GM23338 (cell line): Measurements from ENCODE around the gene KCNIP1. TPM values are rescaled to one million over a fixed set of nuclear protein-coding genes. Genes with fewer than 3 reads are reported as not detected.

Experiments
- ATAC-seq: fragments of 200-7000 bp; cut with Tn5 transposase; 3 replicates; pipeline ENCODE4 v1.9.1; 2020
- DNase-seq: peaks from one replicate; pipeline ENCODE4 v3.0.0-alpha.2; 2015; ENCODE audit warnings: low spot score
- H2AFZ ChIP-seq: fragments of 200-600 bp; sonication (generic); 2 replicates; pipeline ENCODE4 v1.8.0; 2016; ENCODE audit warnings: antibody characterized with exemption, mild to moderate bottlenecking, moderate library complexity
- H3F3A ChIP-seq: fragments of 200-600 bp; sonication (generic); replicated peaks from 2 replicates; pipeline ENCODE4 v1.8.0; 2017; ENCODE audit warnings: antibody characterized with exemption, mixed run types, low read depth
- H3K27ac ChIP-seq: fragments of 200-600 bp; sonication (generic); 2 replicates; pipeline ENCODE4 v1.6.1; 2016; ENCODE audit warnings: low read depth
- H3K27me3 ChIP-seq: fragments of 200-600 bp; sonication (generic); 2 replicates; pipeline ENCODE4 v1.8.0; 2016; ENCODE audit warnings: mild to moderate bottlenecking, mixed run types, moderate library complexity; ENCODE audit not compliant: insufficient read depth
- H3K36me3 ChIP-seq: fragments of 200-600 bp; sonication (generic); 2 replicates; pipeline ENCODE4 v1.8.0; 2016; ENCODE audit warnings: mild to moderate bottlenecking; ENCODE audit not compliant: insufficient read depth
- H3K4me1 ChIP-seq: fragments of 200-600 bp; sonication (generic); 2 replicates; pipeline ENCODE4 v1.8.0; 2016; ENCODE audit warnings: mild to moderate bottlenecking, moderate library complexity; ENCODE audit not compliant: insufficient read depth
- H3K4me2 ChIP-seq: fragments of 200-600 bp; sonication (generic); 2 replicates; pipeline ENCODE4 v1.7.1; 2017; ENCODE audit warnings: mixed run types
- H3K4me3 ChIP-seq: fragments of 200-600 bp; sonication (generic); 2 replicates; pipeline ENCODE4 v1.6.1; 2016; ENCODE audit warnings: mixed run types
- H3K79me2 ChIP-seq: fragments of 200-600 bp; sonication (generic); replicated peaks from 2 replicates; pipeline ENCODE4 v1.8.0; 2017; ENCODE audit warnings: mild to moderate bottlenecking; ENCODE audit not compliant: insufficient read depth
- H3K9me2 ChIP-seq: fragments of 200-600 bp; sonication (generic); 2 replicates; pipeline ENCODE4 v1.8.0; 2017; ENCODE audit not compliant: insufficient read depth
- H4K20me1 ChIP-seq: fragments of 200-600 bp; sonication (generic); replicated peaks from 2 replicates; pipeline ENCODE4 v1.8.0; 2017; ENCODE audit warnings: mild to moderate bottlenecking; ENCODE audit not compliant: insufficient read depth
- H3K27ac Mint-ChIP-seq: 2 replicates; pipeline ENCODE4 v1.8.0; 2020; ENCODE audit warnings: inconsistent platforms, mild to moderate bottlenecking, moderate library complexity, mixed read lengths
- H3K27me3 Mint-ChIP-seq: 3 replicates; pipeline ENCODE4 v1.8.0; 2022; ENCODE audit warnings: low read depth, mild to moderate bottlenecking, moderate library complexity, mixed read lengths, inconsistent platforms; ENCODE audit not compliant: insufficient read depth, poor library complexity
- H3K36me3 Mint-ChIP-seq: 3 replicates; pipeline ENCODE4 v1.8.0; 2021; ENCODE audit warnings: low read depth, mild to moderate bottlenecking, inconsistent platforms, moderate library complexity, mixed read lengths
- H3K4me1 Mint-ChIP-seq: 3 replicates; pipeline ENCODE4 v1.8.0; 2020; ENCODE audit warnings: mild to moderate bottlenecking, inconsistent platforms, mixed read lengths
- H3K4me3 Mint-ChIP-seq: 3 replicates; pipeline ENCODE4 v1.8.0; 2021; ENCODE audit warnings: moderate library complexity, mild to moderate bottlenecking, inconsistent platforms, mixed read lengths
- H3K9me3 Mint-ChIP-seq: 3 replicates; pipeline ENCODE4 v1.8.0; 2020; ENCODE audit warnings: moderate library complexity, mild to moderate bottlenecking, inconsistent platforms, mixed read lengths
- CREB1 ChIP-seq: fragments of 250-450 bp; sonication (Bioruptor Pico); IDR thresholded peaks from 2 replicates; pipeline ENCODE4 v1.5.0; 2020; ENCODE audit warnings: low read depth, mild to moderate bottlenecking, moderate library complexity
- EZH2 ChIP-seq: fragments of 200-600 bp; sonication (generic); IDR thresholded peaks from one replicate; pipeline ENCODE4 v1.8.0; 2017; ENCODE audit warnings: antibody characterized with exemption, mild to moderate bottlenecking, low read depth; ENCODE audit not compliant: unreplicated experiment
- EZH2phosphoT487 ChIP-seq: fragments of 200-600 bp; sonication (generic); IDR thresholded peaks from one replicate; pipeline ENCODE4 v1.8.1; 2018; ENCODE audit warnings: antibody characterized with exemption; ENCODE audit not compliant: unreplicated experiment
- NANOG ChIP-seq: IDR thresholded peaks from 2 replicates; pipeline ENCODE4 v1.6.1; 2016; ENCODE audit warnings: antibody characterized with exemption, borderline replicate concordance
- POLR2AphosphoS5 ChIP-seq: IDR thresholded peaks from 2 replicates; pipeline ENCODE4 v1.6.1; 2016; ENCODE audit warnings: antibody characterized with exemption, low read depth
- ZNF114 ChIP-seq: fragments of 250-450 bp; sonication (Bioruptor Pico); IDR thresholded peaks from 2 replicates; pipeline ENCODE4 v1.5.0; 2020; ENCODE audit warnings: mild to moderate bottlenecking, moderate library complexity
- ZNF331 ChIP-seq: fragments of 250-450 bp; sonication (Bioruptor Pico); IDR thresholded peaks from 2 replicates; pipeline ENCODE4 v1.5.0; 2020; ENCODE audit warnings: low read depth, mild to moderate bottlenecking, moderate library complexity
- ZNF462 ChIP-seq: fragments of 250-450 bp; sonication (Bioruptor Pico); IDR thresholded peaks from 2 replicates; pipeline ENCODE4 v1.5.0; 2020; ENCODE audit warnings: mild to moderate bottlenecking, moderate library complexity
- polyA plus RNA-seq: library from polyadenylated mRNA; unstranded; fragments of >200 nt; fragmentation: Nextera tagmentation; extraction: Ambion mirVana; gene quantifications from 2 replicates; pipeline ENCODE4 v1.2.1, GENCODE V29; 2016
- total RNA-seq: library from RNA; depleted of rRNA; stranded (reverse); fragments of >200 nt; shearing (Covaris generic); gene quantifications from 2 replicates; pipeline ENCODE4 v1.2.3, GENCODE V29; 2014
- TF ChIP-seq, protein P1 (sequence below): IDR thresholded peaks from one replicate; pipeline ENCODE4 v1.6.1; 2018; ENCODE audit warnings: antibody characterized with exemption; ENCODE audit not compliant: unreplicated experiment

KCNIP1 gene
- total and polyA plus RNA-seq, 2 experiments from 2014 or later = 0.31 to 0.87 TPM

GRCh38 chr5:170709640-170710039 lies 205.8 kb downstream of the KCNIP1 start (continued):
- no peak for TF ChIP-seq ZNF462 (CRISPR knock-in tag)
- no peak for TF ChIP-seq CREB1

DNA sequence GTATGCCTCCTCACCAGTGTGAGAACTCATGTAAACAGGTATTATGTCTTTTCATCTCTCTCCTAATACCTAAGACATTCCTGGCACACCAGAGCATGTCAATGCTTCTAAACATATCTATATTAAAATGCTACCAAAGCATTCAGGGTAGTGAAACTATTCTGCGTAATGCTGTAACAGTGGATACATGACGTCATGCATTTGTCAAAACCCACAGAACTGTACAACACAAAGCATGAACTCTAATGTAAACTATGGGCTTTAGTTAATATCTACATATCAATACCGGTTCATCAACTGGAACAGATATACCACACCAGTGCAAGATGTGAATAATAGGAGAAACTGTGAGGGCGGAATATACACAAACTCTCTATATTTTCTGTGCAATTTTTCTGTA lies 207.5 kb downstream of the KCNIP1 start:
- no peak overlapping the region for H3K27ac Mint-ChIP-seq
- no peaks in the 10 kb centered on the region; the same call in 1 of the 2 replicates for H3K9me2 ChIP-seq
- DNase-seq = no peak
- no peaks in the 10 kb centered on the region; the same call in 2 of the 3 replicates for H3K36me3 Mint-ChIP-seq
- H3K36me3 ChIP-seq = no peaks in the 10 kb centered on the region
- H2AFZ ChIP-seq = no peak overlapping the region
- H4K20me1 ChIP-seq = no peaks in the 10 kb centered on the region
- no peaks in the 10 kb centered on the region for H3F3A ChIP-seq
- no peak overlapping the region for H3K4me3 Mint-ChIP-seq
- no peaks in the 10 kb centered on the region for H3K4me1 ChIP-seq
- peaks cover 11% of the 10 kb centered on the region; the same call in 2 of the 3 replicates for H3K9me3 Mint-ChIP-seq
- no peak overlapping the region for H3K4me3 ChIP-seq
- H3K27ac ChIP-seq = no peak overlapping the region
- no peak for TF ChIP-seq NANOG
- TF ChIP-seq, protein P1, sequence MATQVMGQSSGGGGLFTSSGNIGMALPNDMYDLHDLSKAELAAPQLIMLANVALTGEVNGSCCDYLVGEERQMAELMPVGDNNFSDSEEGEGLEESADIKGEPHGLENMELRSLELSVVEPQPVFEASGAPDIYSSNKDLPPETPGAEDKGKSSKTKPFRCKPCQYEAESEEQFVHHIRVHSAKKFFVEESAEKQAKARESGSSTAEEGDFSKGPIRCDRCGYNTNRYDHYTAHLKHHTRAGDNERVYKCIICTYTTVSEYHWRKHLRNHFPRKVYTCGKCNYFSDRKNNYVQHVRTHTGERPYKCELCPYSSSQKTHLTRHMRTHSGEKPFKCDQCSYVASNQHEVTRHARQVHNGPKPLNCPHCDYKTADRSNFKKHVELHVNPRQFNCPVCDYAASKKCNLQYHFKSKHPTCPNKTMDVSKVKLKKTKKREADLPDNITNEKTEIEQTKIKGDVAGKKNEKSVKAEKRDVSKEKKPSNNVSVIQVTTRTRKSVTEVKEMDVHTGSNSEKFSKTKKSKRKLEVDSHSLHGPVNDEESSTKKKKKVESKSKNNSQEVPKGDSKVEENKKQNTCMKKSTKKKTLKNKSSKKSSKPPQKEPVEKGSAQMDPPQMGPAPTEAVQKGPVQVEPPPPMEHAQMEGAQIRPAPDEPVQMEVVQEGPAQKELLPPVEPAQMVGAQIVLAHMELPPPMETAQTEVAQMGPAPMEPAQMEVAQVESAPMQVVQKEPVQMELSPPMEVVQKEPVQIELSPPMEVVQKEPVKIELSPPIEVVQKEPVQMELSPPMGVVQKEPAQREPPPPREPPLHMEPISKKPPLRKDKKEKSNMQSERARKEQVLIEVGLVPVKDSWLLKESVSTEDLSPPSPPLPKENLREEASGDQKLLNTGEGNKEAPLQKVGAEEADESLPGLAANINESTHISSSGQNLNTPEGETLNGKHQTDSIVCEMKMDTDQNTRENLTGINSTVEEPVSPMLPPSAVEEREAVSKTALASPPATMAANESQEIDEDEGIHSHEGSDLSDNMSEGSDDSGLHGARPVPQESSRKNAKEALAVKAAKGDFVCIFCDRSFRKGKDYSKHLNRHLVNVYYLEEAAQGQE = no peak
- no peak for TF ChIP-seq ZNF331 (CRISPR knock-in tag)
- no peak for TF ChIP-seq ZNF114
- no peak for TF ChIP-seq CREB1
- no peak for TF ChIP-seq EZH2phosphoT487
- TF ChIP-seq POLR2AphosphoS5 = no peak
- no peak for TF ChIP-seq EZH2
- ATAC-seq = no peak
- peaks cover 2% of the 10 kb centered on the region for H3K27me3 Mint-ChIP-seq
- H3K4me1 Mint-ChIP-seq = peaks cover 3% of the 10 kb centered on the region; the same call in 1 of the 3 replicates
- H3K4me2 ChIP-seq = no peak overlapping the region
- no peaks in the 10 kb centered on the region for H3K79me2 ChIP-seq
- no peaks in the 10 kb centered on the region for H3K27me3 ChIP-seq
